Ammon's horn (tissue), 1 donor: ENCODE measurements around the gene C1orf56.

Experiments used
- DNase-seq: peaks from one replicate; pipeline ENCODE4 v3.0.0-alpha.2; 2016; ENCODE audit warnings: low spot score

The C1orf56 gene, protein sequence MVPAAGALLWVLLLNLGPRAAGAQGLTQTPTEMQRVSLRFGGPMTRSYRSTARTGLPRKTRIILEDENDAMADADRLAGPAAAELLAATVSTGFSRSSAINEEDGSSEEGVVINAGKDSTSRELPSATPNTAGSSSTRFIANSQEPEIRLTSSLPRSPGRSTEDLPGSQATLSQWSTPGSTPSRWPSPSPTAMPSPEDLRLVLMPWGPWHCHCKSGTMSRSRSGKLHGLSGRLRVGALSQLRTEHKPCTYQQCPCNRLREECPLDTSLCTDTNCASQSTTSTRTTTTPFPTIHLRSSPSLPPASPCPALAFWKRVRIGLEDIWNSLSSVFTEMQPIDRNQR

DNA sequence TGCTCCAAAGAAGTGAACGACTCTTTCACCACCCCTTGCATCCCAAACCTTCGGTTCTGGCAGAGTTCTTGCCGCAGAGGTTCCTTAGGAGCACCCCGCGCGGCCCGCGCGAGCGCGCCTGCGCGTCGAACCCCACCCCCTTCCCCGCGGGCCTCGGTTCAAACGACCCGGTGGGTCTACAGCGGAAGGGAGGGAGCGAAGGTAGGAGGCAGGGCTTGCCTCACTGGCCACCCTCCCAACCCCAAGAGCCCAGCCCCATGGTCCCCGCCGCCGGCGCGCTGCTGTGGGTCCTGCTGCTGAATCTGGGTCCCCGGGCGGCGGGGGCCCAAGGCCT is at the start of gene C1orf56:
Gene C1orf56, plus strand, starts transcription at position 161 of the 334 bp plus-strand sequence. Its CDS starts 97 bp downstream, at position 258.
- peak; percentile 76 for DNase-seq

DNA sequence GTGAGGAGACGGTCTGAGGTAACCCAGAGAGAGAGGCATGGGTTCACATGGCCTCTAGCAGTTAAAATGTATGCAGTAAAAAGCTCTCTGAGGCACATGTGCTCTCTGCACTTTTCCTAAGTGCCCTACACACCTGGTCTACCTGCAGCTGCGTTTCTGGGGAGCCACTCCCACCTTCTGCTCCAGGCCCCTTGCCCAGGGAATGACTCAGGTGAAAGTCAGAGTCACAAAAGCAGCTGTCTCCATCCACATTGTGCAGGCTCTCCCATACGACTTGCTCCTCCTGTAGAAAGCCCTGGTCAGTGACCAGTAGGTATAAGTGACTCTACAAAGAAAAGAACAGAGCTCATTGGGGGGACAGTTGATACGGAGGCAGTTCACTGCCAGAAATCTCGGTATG is 49.6 kb upstream of the C1orf56 start:
- DNase-seq, result no peak

DNA sequence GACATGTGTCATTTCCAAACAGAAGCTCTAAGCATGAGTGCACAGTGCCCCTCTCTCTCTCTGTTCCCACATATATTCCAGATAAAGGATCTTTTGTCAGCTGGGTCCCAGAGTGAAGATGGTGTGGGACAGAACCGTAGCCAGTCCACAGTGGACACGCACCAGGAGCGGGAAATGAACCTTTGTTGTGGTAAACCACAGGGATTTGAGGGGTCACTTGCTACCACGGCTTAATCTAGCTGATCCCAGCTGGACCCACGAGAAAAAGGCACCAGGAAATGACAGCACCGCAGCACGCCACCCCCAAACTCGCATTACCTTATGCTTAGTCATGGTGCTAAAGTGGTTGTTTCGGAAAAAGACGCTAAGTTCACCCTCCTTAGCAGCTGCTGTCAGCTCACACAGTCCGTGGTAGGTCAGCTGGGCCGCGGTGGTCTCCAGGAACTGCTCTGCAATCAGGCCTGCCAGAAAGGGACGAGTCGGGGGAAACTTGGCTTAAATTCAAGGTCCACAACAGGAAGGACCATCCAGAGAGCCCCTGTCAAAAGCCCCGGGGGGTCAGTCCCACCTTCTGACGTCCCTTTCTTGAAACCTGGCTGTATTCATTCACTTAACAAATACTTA is 48.4 kb upstream of the C1orf56 start:
- peak; percentile 63 for DNase-seq

DNA sequence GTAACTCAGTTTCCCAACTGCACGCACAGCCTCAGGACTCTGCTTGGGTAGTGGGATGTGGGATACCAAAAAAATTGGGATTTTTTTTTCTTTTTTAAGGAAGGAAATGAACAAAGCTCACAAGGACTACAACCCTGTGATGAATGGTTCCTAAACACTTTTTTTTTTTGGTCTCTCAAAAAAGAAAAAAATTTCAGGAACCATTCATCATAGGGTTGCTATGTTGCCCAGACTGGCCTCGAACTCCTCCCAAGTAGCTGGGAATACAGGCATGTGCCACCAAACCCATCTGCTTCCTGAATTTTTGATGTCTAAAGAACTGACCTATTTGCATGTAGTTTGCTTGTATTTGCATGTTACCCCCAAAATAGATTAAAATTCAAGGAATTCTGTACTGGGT is 47.6 kb upstream of the C1orf56 start:
- DNase-seq, result no peak

DNA sequence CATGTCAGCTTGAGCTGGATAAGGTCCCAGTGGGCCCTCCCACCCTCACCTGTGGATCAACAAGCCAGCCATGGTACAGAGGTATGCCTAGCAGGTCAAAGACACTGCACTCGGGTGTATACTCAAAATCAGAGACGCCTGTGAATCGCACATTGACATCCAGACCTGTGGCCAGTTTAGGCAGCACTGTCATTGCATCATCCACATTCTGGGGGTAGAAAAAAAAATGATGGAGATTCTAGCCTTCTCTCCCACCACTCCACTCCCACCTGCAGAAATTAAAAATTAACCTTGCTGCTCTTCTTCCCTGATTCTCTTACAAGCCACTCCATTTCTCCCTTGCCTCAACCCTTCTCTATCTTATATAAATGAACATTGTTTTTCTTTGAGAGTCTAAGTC is 47.1 kb upstream of the C1orf56 start:
- no peak for DNase-seq

DNA sequence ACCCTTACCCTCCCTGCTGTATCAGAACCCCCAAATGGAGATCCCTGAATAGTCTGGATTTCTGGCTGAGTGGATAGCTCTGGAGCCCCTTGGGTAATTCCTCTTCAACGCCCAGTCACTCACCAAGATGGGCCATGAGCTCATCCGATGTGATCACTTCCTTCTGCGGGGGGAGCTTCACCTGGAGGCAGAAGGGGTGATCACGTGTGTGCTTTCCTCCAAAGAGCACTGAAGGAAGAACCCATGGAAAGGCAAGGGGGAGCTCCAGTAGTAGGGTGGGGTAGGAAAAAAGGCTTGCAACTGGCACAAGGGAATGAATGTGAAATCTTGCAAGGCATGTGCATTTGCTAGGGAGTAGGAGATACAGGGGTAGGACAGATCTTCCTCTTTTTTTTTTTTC is 45.9 kb upstream of the C1orf56 start:
- DNase-seq, result no peak

DNA sequence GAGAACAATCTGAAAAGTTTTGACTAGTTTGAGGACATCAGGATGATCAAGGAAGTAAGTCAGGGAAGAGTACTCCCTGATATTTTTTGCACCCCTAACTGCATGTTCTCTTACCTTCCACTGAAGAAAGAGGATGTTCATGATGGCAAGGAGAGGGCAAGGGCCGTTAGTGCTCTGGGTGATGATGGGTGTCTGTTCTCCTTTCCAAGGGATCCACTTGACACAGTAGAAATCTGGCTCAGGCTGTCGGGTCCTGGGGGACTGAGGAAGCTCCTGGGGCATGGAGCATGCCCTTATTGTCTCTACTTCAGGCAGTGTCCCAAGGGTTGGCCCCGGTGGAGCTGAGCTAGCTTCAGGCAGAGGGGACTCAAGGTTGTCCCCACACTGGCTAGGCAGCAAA is 45.5 kb upstream of the C1orf56 start:
- no peak for DNase-seq

DNA sequence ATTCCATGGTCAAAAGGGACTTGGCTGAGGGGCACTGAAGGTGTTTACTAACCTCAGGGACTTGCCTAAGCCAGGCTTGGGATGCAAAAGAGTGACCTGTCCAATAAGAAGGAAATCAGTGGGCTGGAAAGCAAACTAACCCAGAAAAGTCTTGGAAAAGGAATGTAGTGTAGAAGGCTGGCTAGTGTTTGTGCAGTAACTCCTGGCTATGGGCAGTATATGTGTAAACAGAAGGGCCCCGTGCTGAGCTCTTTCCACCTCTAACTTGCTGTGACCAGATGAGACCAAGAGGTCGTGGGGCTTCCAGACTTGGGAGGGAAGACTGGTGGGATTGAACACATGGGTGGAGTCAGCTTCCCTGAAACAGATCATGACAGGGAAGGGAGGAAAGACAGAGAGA is 44.9 kb upstream of the C1orf56 start:
- DNase-seq, result no peak

DNA sequence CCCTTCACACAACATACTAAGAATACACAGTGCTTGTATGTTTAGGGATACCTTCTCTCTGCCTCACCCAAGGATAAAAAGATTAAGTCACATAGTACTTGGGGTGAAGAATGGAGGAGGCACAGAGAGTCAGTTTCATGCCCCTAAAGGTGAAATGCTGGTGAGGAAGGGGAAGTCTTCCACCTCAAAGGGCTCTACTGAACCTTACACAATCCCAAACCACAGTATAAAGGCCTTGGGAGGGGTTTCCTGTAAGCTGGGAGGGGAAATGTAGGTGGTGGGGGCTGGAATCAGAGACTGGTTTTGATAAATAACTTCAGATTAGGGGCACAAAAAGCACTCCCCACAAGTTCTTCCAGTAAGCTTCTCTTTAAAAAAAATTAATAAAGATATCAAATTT is 44.4 kb upstream of the C1orf56 start:
- no peak for DNase-seq

DNA sequence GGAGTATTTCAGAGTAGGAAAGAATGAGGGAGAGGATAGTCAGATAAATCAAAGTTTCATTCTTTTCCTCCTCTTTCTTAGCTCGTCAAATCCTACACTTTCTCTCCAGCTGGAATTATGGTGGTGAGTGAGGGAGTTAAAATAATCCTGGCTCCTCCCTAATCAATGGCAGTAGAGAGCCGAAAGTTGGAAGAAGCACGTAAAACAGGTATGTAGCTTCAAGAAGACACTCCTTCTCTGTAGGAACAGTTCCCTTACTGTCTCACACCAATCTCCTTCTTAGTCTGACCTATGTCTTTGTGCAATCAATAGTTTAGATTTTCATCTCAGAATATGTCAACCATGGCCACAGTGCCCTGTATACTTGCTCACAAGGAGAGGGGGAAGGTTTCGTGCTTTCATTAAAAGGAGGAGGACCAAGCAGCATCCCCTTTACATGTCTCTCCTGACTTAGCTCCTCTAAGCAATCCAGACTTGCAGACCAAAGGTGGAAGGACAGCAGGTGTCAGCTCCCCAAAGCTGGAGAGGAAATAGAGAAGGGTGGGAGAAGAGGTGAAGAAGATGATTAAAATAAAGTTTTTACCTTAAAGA is 41.7 kb upstream of the C1orf56 start:
- no peak for DNase-seq

DNA sequence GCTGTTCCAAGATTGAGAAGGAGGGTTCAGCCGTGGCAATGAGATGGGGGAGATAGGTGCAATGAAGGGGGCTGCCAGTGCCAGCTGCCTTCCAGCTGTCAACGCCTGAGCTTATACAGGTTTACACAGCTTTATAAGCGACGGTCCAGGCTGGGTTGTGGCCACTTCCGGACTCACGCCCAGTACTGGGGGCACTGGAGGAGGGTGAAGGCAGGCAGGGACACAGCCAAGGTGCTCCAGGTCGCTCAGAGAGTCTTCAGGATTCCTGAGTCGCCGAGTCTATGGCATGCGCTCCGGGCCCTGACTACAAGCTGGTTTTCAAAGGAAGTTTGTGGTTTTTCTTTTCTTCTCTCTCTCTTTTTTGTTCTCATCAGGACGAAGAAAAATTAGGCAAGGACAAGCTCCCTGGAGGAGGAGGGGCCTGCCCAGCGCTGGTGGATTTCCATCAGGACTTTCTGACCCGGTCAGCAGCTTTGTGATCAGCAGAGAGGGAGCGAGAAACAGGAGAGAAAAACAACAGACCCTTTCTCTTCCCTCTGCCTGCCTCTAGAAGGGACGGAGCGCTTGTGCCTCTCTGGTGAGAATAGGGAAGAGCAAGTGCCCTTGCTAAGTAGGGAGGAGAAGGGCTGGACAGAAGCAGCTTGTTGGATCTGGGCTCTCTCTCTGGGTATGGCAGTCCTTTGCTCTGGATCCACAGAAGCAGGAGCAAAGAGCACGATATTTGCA is 41.1 kb upstream of the C1orf56 start, which contains the start of gene MINDY1:
Gene MINDY1, minus strand, starts transcription at position 576 of the 726 bp plus-strand sequence. CDS start 4,285 bp downstream, outside the sequence.
- DNase-seq, result peak; percentile 97

DNA sequence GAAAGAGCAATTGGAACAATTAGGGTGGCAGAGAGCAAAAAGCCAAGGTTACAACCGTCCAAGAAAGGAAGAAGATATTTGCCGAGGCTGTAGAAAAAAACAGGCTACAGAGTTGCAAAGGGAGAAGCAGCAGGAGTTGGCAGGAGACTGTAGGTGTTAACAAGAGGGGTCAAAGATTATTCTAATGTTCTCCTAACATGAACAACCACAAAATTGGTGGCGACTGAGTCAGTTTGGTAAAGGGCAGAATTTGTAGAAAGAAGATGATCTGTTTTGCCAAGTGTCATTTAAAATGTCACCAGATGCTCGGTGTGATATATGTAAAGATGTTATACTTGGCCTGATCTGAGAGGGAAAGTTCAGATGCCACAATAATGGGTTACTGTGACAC is 39.7 kb upstream of the C1orf56 start:
- no peak for DNase-seq

DNA sequence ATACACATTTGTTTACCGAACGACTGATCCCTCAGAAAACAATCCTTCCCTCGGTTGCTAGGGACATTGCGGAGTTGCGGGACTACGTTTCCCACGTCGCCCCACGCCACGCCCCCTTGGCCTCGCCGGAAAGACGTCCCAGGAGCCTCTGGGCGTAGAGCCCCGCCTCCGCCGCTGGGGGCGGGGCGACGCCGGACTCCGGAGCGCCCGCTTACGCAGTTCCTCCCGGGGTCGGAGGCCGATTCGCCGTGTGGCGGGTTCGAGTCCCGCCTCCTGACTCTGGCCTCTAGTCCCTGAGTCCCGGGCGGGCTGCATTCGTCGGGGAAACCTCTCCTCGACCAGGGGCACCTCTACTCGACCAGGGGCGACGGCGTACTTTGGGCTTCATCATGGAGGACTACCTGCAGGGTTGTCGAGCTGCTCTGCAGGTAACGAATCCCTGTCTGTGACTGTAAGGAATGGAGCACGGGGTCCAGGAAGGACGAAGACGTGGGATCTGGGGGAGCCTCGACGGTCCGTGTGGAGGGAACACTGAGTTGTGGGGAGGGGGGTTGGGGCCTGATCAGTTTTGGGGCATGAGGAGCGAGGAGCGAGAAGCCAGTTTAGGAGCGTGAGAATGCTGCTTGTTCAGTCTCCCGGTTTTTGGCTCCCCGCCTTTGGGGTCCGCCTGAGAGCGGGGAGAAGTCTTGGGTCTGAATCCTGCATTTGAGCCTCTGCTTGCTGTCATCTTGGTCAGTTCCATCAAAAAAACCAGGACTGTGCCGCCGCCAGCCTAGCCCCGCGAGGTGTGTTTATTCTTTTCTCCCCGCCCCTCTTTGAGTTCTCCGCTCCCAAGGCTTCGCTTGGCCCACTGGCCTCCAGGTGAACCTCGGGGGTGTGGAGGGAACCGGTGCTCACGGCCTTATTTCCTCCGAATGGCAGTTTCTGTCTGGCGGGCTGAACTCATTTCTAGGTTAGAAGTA is 39.0 kb upstream of the C1orf56 start, which contains the start of gene PRUNE1:
Gene PRUNE1, plus strand, starts transcription at position 206 of the 962 bp plus-strand sequence. Its CDS starts 184 bp downstream, at position 390.
- peak; percentile 97 for DNase-seq

DNA sequence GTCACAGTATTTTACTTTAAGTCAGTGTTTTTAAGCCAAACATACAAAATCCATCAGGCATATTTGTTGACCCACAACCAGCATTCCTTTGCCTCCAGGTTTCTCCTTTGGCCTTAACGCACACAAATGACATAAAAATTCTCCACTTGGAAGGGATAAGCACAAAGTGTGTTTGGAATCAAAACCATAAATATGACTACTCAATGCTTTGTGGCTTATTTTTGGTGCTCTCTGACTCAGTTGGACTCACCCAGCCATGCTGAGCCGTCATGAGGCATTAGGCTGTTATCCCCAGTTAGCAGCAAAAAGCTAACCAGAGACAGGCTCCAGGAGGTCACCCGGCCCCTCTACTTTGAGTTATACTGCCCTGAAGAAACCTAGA is 38.4 kb upstream of the C1orf56 start:
- no peak for DNase-seq

DNA sequence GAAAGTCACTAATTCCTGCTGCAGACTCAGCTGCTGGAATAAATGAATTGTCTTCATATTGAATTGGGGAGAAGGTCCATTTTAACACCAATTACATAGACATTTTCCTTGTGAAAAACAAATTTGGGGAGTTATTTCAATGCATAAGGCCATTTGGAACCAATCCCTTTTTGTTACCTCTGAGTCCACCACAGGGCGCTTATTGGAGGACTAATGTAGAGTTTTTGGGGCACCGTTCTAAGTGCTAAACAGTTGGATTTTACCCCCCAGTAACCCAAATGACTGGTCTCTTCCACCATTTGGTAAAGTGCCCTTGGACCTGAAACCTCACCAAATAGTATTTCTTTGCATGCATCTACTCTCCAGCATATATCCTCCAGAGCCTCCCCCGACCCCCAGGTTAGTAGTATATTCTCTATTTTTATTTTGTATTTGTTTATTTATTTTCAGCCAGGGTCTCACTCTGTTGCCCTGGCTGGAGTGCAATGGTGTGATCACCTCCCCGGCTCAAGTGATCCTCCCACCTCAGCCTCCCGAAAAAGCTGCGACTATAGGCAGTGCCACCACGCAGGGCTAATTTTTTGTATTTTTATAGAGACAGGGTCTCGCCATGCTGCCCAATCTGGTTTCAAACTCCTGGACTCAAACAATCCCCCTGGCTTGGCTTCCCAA is 37.7 kb upstream of the C1orf56 start:
- no peak for DNase-seq

DNA sequence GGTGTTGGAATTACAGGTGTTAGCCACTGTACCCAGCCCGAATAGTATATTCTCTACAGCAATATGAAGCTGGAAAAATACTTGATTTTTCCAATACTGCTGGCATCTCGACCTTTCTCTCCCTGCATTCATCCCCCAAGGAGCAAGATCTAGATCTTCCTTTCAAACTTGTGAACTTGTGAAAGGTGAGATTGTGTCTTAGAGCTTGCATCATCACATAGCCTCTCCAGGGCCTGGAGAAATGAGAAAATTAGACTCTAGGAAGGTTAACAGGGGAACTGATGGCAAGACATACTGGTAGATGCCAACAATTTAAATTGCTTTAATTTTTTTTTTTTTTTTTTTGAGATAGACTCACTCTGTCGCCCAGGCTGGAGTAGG is 37.2 kb upstream of the C1orf56 start:
- no peak for DNase-seq

DNA sequence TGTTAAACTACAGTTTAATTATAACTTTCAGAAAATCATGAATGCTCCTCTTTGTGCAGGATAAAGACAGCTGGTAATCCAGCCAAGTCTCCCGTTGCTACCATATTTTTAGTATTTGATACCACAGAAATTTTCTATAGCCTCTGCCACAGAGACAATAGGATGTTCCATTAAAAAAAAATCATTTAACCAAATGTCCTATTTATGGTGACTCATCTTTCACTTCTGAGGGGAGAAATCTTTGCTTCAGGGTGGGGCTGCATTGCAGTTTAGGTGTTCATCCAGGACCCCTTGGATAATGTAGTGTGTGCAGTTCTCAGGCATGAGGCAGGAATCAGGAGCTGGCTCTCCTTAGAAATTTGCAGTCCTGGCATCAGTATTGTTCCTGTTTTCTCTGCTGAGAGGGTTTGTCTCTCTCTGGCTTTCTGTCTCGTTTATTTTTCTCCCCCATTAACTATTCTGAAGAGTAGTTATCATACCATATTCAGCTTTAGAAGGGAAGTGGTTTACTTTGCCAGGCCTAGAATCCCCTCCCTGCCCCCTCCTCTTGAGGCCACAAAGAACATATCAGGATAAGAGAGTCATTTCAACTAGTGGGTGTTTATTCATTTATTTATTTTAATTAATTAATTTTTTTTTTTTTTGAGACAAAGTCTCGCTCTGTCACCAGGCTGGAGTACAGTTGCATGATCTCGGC is 36.2 kb upstream of the C1orf56 start:
- no peak for DNase-seq

DNA sequence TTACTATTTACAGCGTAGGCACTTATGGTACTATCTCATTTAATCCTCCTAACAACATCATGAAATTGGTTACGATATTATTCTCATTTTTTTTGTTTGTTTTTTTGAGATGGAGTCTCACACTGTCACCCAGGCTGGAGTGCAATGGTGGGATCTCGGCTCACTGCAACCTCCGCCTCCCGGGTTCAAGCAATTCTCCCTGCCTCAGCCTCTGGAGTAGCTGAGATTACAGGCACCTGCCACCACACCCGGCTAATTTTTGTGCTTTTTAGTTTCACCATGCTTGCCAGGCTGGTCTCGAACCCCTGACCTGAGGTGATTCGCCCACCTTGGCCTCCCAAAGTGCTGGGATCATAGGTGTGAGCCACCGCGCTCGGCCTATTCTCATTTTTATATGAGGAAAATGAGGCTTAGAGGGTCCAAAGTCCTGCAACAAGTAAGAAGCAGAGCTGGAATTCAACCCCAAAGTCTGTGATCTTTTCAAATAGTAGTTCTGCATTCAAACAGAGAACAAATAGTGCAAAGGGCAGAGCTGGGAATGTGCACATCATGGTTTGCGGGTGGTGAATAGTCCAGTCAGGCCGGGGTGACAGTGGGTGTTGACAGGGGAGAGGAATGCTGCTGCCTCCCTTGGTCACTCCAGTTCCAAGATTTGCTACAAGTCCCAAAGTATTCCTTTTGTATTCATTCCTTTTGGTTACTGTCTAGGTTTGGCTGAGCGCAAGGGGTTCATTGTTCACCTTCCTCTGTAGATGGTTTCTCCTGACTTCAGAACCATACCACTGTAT is 34.7 kb upstream of the C1orf56 start:
- no peak for DNase-seq

DNA sequence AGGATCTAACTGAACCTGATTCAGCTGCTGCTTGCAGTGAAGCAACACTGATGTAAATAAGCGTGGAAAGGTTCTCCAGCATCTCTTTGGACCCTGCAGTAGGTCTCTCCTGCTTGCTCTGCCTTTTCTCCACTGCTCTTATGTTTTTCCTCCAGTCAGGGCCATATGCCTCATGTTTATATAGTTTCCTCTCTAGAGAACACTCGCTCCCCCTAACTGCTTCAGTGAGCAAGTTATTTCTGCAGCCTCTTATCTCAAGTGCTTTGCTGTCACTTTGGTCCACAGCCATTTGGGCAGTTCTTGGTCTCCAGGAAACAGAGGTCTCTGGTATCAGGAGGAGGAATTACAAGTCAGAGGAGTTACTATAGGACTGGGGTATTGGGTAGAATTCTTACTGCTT is 34.0 kb upstream of the C1orf56 start:
- no peak for DNase-seq
